Endothelial cell (in vitro differentiated cells): ENCODE measurements around the gene PTPRN2. TPM values are rescaled to one million over a fixed set of nuclear protein-coding genes. Genes with fewer than 3 reads are reported as not detected.
A peak's percentile ranks its signal among the peaks of the same experiment; 100 is the strongest.

Source experiments
- DNase-seq: peaks from one replicate; pipeline ENCODE4 v3.0.0; 2021; ENCODE audit warnings: low spot score
- H3K27ac Mint-ChIP-seq: one replicate; pipeline ENCODE4 v1.8.0; 2021; ENCODE audit warnings: mixed read lengths, inconsistent platforms; ENCODE audit not compliant: unreplicated experiment
- H3K27me3 Mint-ChIP-seq: one replicate; pipeline ENCODE4 v1.8.0; 2021; ENCODE audit warnings: mild to moderate bottlenecking, moderate library complexity, mixed read lengths, inconsistent platforms; ENCODE audit not compliant: unreplicated experiment
- H3K36me3 Mint-ChIP-seq: one replicate; pipeline ENCODE4 v1.8.0; 2021; ENCODE audit warnings: mild to moderate bottlenecking, low read depth, mixed read lengths, inconsistent platforms; ENCODE audit not compliant: unreplicated experiment
- H3K4me1 Mint-ChIP-seq: one replicate; pipeline ENCODE4 v1.8.0; 2021; ENCODE audit warnings: mild to moderate bottlenecking, mixed read lengths, inconsistent platforms; ENCODE audit not compliant: unreplicated experiment
- H3K4me3 Mint-ChIP-seq: one replicate; pipeline ENCODE4 v1.8.0; 2021; ENCODE audit warnings: mild to moderate bottlenecking, mixed read lengths, inconsistent platforms; ENCODE audit not compliant: unreplicated experiment
- H3K9me3 Mint-ChIP-seq: one replicate; pipeline ENCODE4 v1.8.0; 2021; ENCODE audit warnings: mixed read lengths, inconsistent platforms; ENCODE audit not compliant: unreplicated experiment
- CTCF ChIP-seq: fragments of 200-600 bp; sonication (generic); IDR thresholded peaks from one replicate; pipeline ENCODE4 v1.5.0; 2021; ENCODE audit warnings: antibody characterized with exemption; ENCODE audit not compliant: unreplicated experiment
- total RNA-seq: library from RNA; stranded (reverse); fragmentation: NEBNext Ultra II Directional; extraction: Animal tissue kit (Norgen Biotek cat#: 25700); gene quantifications from one replicate; pipeline ENCODE4 v1.2.1, GENCODE V29; 2021; ENCODE audit not compliant: unreplicated experiment

Gene PTPRN2
- total RNA-seq, 1 donor from 2014 or later, result 0.18 TPM

- Mint-ChIP-seq H3K4me1 (no peaks in the 10 kb centered on the region), H3K27me3 (peaks cover 13% of the 10 kb centered on the region), H3K9me3 (peaks cover 40% of the 10 kb centered on the region), H3K36me3 (peaks cover 31% of the 10 kb centered on the region), H3K4me3 (no peak overlapping the region), H3K27ac (no peak overlapping the region)
- DNase-seq, result no peak
- no peak for TF ChIP-seq CTCF
Observed at GRCh38 chr7:157523766-157524421, 1063.7 kb downstream of the PTPRN2 start.

- Mint-ChIP-seq H3K4me3 (no peak overlapping the region), H3K4me1 (no peaks in the 10 kb centered on the region), H3K27ac (no peak overlapping the region), H3K36me3 (peaks cover 33% of the 10 kb centered on the region), H3K9me3 (peaks cover 44% of the 10 kb centered on the region), H3K27me3 (peaks cover 16% of the 10 kb centered on the region)
- no peak for DNase-seq
- no peak for TF ChIP-seq CTCF
Observed at GRCh38 chr7:157523371-157523765, 1064.3 kb downstream of the PTPRN2 start.

DNA sequence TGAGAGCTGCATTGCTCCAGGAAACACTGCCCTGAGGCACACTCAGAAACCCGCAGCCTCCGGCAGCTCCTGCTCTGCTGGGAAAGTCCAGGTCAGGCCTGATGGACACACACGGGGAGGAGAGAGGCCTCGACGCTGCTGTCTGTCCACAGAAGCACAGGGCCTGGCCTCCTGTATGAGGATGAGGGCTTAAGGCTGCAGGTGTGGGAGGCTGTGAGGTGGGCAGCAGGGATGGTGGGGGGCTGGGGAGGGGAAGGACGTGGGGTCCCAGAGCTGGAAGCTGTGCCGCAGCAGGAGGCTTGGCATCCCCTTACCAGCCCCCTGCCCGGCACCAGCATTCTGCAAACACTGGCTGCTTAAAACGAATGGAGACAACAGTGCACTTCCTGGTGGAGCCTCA is 1064.7 kb downstream of the PTPRN2 start:
- Mint-ChIP-seq H3K9me3 (peaks cover 46% of the 10 kb centered on the region), H3K36me3 (peaks cover 32% of the 10 kb centered on the region), H3K4me3 (no peak overlapping the region), H3K27me3 (peaks cover 17% of the 10 kb centered on the region), H3K27ac (no peak overlapping the region), H3K4me1 (no peaks in the 10 kb centered on the region)
- no peak for TF ChIP-seq CTCF
- DNase-seq, result no peak

DNA sequence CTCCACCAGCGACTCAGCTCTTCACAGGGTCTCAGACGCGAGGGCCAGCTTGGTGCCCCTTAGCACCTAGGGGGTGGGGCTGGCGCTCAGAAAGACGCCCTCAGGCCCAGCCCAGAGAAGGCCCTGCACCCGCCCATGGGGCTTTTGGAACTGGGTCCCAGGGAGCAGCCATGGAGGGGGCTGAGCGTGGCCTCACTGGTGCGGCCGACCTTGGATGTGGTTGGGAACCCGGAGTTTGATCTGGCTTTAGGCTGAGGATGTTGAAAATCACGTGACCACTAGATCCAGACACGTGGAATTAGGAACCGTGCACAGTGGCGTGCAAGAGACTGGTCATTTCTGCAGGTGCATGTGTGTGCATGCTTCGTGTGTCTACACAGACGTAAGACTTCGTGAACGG is 1065.4 kb downstream of the PTPRN2 start:
- TF ChIP-seq CTCF, result no peak
- Mint-ChIP-seq H3K27me3 (peaks cover 17% of the 10 kb centered on the region), H3K36me3 (peaks cover 32% of the 10 kb centered on the region), H3K4me3 (peak overlapping the region; percentile 39), H3K9me3 (peaks cover 46% of the 10 kb centered on the region), H3K4me1 (no peaks in the 10 kb centered on the region), H3K27ac (peak overlapping the region; percentile 75)
- DNase-seq, result no peak

- Mint-ChIP-seq H3K27ac (no peak overlapping the region), H3K4me3 (no peak overlapping the region), H3K27me3 (peaks cover 17% of the 10 kb centered on the region), H3K9me3 (peaks cover 47% of the 10 kb centered on the region), H3K36me3 (peaks cover 33% of the 10 kb centered on the region), H3K4me1 (no peaks in the 10 kb centered on the region)
- TF ChIP-seq CTCF, result no peak
- DNase-seq, result no peak
Observed at GRCh38 chr7:157521752-157522151, 1065.9 kb downstream of the PTPRN2 start.
